Endothelial cell of umbilical vein (primary cell): ENCODE results near the gene MAGOHB. TPM values are rescaled to one million over a fixed set of nuclear protein-coding genes. Genes with fewer than 3 reads are reported as not detected.

Experiments used
- BruUV-seq: library from RNA; stranded (reverse); fragments of 400-500 nt; replicated peaks from 2 replicates; lab custom pipeline; 2021; lab: Mats Ljungman, UMichigan
- CTCF ChIA-PET: fragments of 300-600, 350-600 bp; sonication (Branson Sonifier 250); formaldehyde crosslinking; loops from one replicate; lab custom pipeline; 2021; ENCODE audit warnings: antibody characterized with exemption, inconsistent platforms; lab: Charles Lee
- POLR2A ChIA-PET: fragments of 300-600, 350-600 bp; sonication (Branson Sonifier 250); formaldehyde crosslinking; loops from one replicate; lab custom pipeline; 2021; ENCODE audit warnings: antibody characterized with exemption, inconsistent platforms; lab: Charles Lee
- DNase-seq: peaks from one replicate; pipeline ENCODE4 v3.0.0-alpha.2; 2011; ENCODE audit warnings: low read depth, low spot score
- FAIRE-seq: peaks from 2 replicates; lab custom pipeline; 2011; peaks lifted over from hg19 to GRCh38; lab: Jason Lieb, UNC
- H2AFZ ChIP-seq: 2 replicates; pipeline ENCODE4 v1.6.0; 2012; ENCODE audit warnings: low read depth, low read length, control low read depth, inconsistent platforms
- H3K27ac ChIP-seq: 2 replicates; pipeline ENCODE4 v1.5.1; 2011; ENCODE audit warnings: low read depth, mild to moderate bottlenecking, control low read depth, low read length, moderate library complexity; ENCODE audit not compliant: insufficient read depth
- H3K27me3 ChIP-seq, 2 experiments: 2 replicates each; pipeline versions ENCODE4 v1.6.0 to v1.6.1; 2011; ENCODE audit warnings: low read length in 2 of 2, mixed read lengths in 1 of 2; ENCODE audit not compliant: control insufficient read depth in 2 of 2, insufficient read depth in 2 of 2
- H3K36me3 ChIP-seq, 2 experiments: 2 replicates in 1 of 2; 3 replicates in 1 of 2; pipeline ENCODE4 v1.5.1; 2011; ENCODE audit warnings: low read length in 2 of 2, mild to moderate bottlenecking in 1 of 2, moderate library complexity in 1 of 2; ENCODE audit not compliant: control insufficient read depth in 2 of 2, insufficient read depth in 2 of 2; ENCODE audit errors: extremely low read depth in 1 of 2
- H3K4me1 ChIP-seq: 3 replicates; pipeline ENCODE4 v1.5.1; 2011; ENCODE audit warnings: mild to moderate bottlenecking, low read length; ENCODE audit not compliant: control insufficient read depth, insufficient read depth; ENCODE audit errors: extremely low read depth
- H3K4me2 ChIP-seq: 2 replicates; pipeline ENCODE4 v1.6.1; 2011; ENCODE audit warnings: low read length, control low read depth, mixed read lengths; ENCODE audit not compliant: insufficient read depth
- H3K4me3 ChIP-seq, 3 experiments: fragments of 200-600 bp in 1 of 3; sonication (generic), shearing (Covaris generic) in 1 of 3; replicated peaks in 1 of 3; 2 replicates each; pipeline ENCODE4 v1.5.1; 2011 to 2016; ENCODE audit warnings: control low read depth in 3 of 3, low read length in 3 of 3, mild to moderate bottlenecking in 2 of 3, inconsistent platforms in 1 of 3, low read depth in 1 of 3, moderate library complexity in 1 of 3; ENCODE audit not compliant: insufficient read depth in 1 of 3
- H3K79me2 ChIP-seq: 2 replicates; pipeline ENCODE4 v1.6.0; 2012; ENCODE audit warnings: low read length, inconsistent platforms; ENCODE audit not compliant: control insufficient read depth, insufficient read depth
- H3K9ac ChIP-seq: replicated peaks from 2 replicates; pipeline ENCODE3; 2011; ENCODE audit warnings: low read length, control low read depth; ENCODE audit not compliant: insufficient read depth; ENCODE audit errors: extremely low read depth
- H3K9me1 ChIP-seq: replicated peaks from 3 replicates; pipeline ENCODE4 v1.6.0; 2011; ENCODE audit warnings: mild to moderate bottlenecking, low read length; ENCODE audit not compliant: control insufficient read depth, insufficient read depth; ENCODE audit errors: extremely low read depth
- H3K9me3 ChIP-seq: replicated peaks from 2 replicates; pipeline ENCODE4 v1.5.1; 2012; ENCODE audit warnings: low read length, inconsistent platforms; ENCODE audit not compliant: control insufficient read depth, insufficient read depth
- H4K20me1 ChIP-seq: replicated peaks from 2 replicates; pipeline ENCODE3; 2011; ENCODE audit warnings: mild to moderate bottlenecking, low read length; ENCODE audit not compliant: control insufficient read depth, insufficient read depth; ENCODE audit errors: extremely low read depth
- CTCF ChIP-seq, 2 donors: IDR thresholded peaks; 1 replicate in 1 of 2; 2 replicates in 1 of 2; pipeline ENCODE4 v1.5.1; 2011; ENCODE audit warnings: low read length in 2 of 2, mild to moderate bottlenecking in 2 of 2, moderate library complexity in 2 of 2, control low read depth in 1 of 2, inconsistent platforms in 1 of 2, low read depth in 1 of 2; ENCODE audit not compliant: insufficient read depth in 1 of 2; ENCODE audit errors: extremely low read depth in 1 of 2
- EZH2 ChIP-seq: IDR thresholded peaks from 2 replicates; pipeline ENCODE4 v1.6.1; 2012; ENCODE audit warnings: borderline replicate concordance, low read depth, mild to moderate bottlenecking, moderate library complexity, low read length, inconsistent platforms; ENCODE audit not compliant: severe bottlenecking
- GATA2 ChIP-seq: IDR thresholded peaks from 2 replicates; pipeline ENCODE4 v1.7.0; 2011; ENCODE audit warnings: low read depth, mild to moderate bottlenecking, moderate library complexity, mixed read lengths, low read length; ENCODE audit not compliant: insufficient read length, insufficient read depth
- MAX ChIP-seq: IDR thresholded peaks from 2 replicates; pipeline ENCODE4 v1.6.1; 2011; ENCODE audit not compliant: insufficient read depth, insufficient read length
- POLR2A ChIP-seq: IDR thresholded peaks from 2 replicates; pipeline ENCODE4 v1.6.1; 2012; ENCODE audit warnings: low read depth, mild to moderate bottlenecking, control low read depth, low read length
- POLR2AphosphoS5 ChIP-seq: IDR thresholded peaks from 2 replicates; pipeline ENCODE4 v1.6.1; 2012; ENCODE audit warnings: low read depth, mild to moderate bottlenecking, control low read depth, low read length, moderate library complexity; ENCODE audit not compliant: insufficient read depth
- dilution Hi-C: fragments of 300-500 bp; cut with MboI; formaldehyde crosslinking; loops from one replicate; pipeline ENCODE4 v1.15.0; 2019; ENCODE audit warnings: low sequenced_read_pairs; ENCODE audit not compliant: extremely low pct_ligation_motif_present
- intact Hi-C: fragments of 100-400 bp; cut with micrococcal nuclease; formaldehyde crosslinking; loops from one replicate; pipeline ENCODE4 v1.10.0; 2022
- polyA plus RNA-seq, 4 experiments: library from polyadenylated mRNA; depleted of rRNA in 3 of 4; stranded (reverse) in 3 of 4; unstranded in 1 of 4; fragments of >200 nt; gene quantifications; 2 replicates each; pipeline versions ENCODE4 v1.2.1 to v1.2.3, GENCODE V29; 2011 to 2012; ENCODE audit warnings: missing spikeins in 1 of 4
- total RNA-seq: library from RNA; stranded (reverse); gene quantifications from 2 replicates; pipeline ENCODE4 v1.2.3, GENCODE V29; 2021

MAGOHB gene
- total and polyA plus RNA-seq, 2 donors (not counting 3 experiments of a cell fraction or from before 2014, with no cell fraction given), result 8.9 to 48.3 TPM

GRCh38 chr12:10607885-10608458, 5.4 kb downstream of the MAGOHB start:
- Histone ChIP-seq H3K36me3 (peaks cover 6 to 11% of the 10 kb centered on the region in 2 experiments), H2AFZ (no peak overlapping the region), H3K9me3 (no peaks in the 10 kb centered on the region), H3K9me1 (no peaks in the 10 kb centered on the region), H3K79me2 (peaks cover 20% of the 10 kb centered on the region), H3K4me1 (peaks cover 10% of the 10 kb centered on the region), H3K9ac (no peak overlapping the region), H3K27ac (no peak overlapping the region), H3K27me3 (no peaks in the 10 kb centered on the region), H4K20me1 (no peaks in the 10 kb centered on the region), H3K4me2 (no peak overlapping the region), H3K4me3 (no peak overlapping the region)
- peak; percentile 37 for DNase-seq
- POLR2A ChIA-PET, result no interaction called here
- BruUV-seq, result no TSS peak
- intact Hi-C loops, result loop anchor here (1.0 kb wide), 2 partner anchors 66 to 142 kb away; partner anchors contain the start of gene STYK1
- CTCF ChIA-PET, result interaction anchor here (0.8 to 1.7 kb wide), 3 partner anchors 68 to 142 kb away, joined by 3 to 10 read pairs (median 6); no protein-coding TSS in a partner anchor
- dilution Hi-C loops, result no loop called here
- TF ChIP-seq MAX, result no peak
- peak; percentile 15 to 31 for TF ChIP-seq CTCF (IDR thresholded peaks at IDR 0.05; ENCODE audit: extremely low read depth in 1 of 2, insufficient read depth in 1 of 2, low read depth in 1 of 2, low read length in 2 of 2)
- FAIRE-seq, result no peak

- Histone ChIP-seq H3K4me1 (no peaks in the 10 kb centered on the region), H3K4me2 (no peak overlapping the region), H3K27ac (no peak overlapping the region), H3K4me3 (no peak overlapping the region), H3K36me3 (no peaks in the 10 kb centered on the region), H3K27me3 (no peaks in the 10 kb centered on the region), H3K9ac (no peak overlapping the region), H2AFZ (no peak overlapping the region), H3K9me3 (no peaks in the 10 kb centered on the region), H3K79me2 (no peaks in the 10 kb centered on the region), H4K20me1 (no peaks in the 10 kb centered on the region), H3K9me1 (no peaks in the 10 kb centered on the region)
- intact Hi-C loops, result no loop called here
- POLR2A ChIA-PET, result no interaction called here
- dilution Hi-C loops, result no loop called here
- DNase-seq (no peak), FAIRE-seq (no peak)
- BruUV-seq, result no TSS peak
- CTCF ChIA-PET, result no interaction called here
- no peak for TF ChIP-seq POLR2AphosphoS5
- TF ChIP-seq EZH2, result no peak
- TF ChIP-seq GATA2, result no peak
- no peak for TF ChIP-seq POLR2A
- no peak for TF ChIP-seq MAX
Observed at GRCh38 chr12:10601860-10602259, 11.5 kb downstream of the MAGOHB start.
